OCI-LY3 (cell line): ENCODE results near the gene SMARCA4.

Experiments used
- H2AFZ ChIP-seq: fragments of 200-600, 300-600 bp; shearing (Covaris generic); 2 replicates; pipeline ENCODE4 v1.6.0; 2014; ENCODE audit warnings: antibody characterized with exemption, low read depth, low read length
- H3K27ac ChIP-seq: fragments of 200-600, 300-600 bp; sonication (generic); 2 replicates; pipeline ENCODE4 v1.5.1; 2014; ENCODE audit warnings: mild to moderate bottlenecking, low read length, moderate library complexity, mixed read lengths
- H3K27me3 ChIP-seq: fragments of 200-600, 300-600 bp; sonication (generic); 2 replicates; pipeline ENCODE4 v1.6.1; 2014; ENCODE audit warnings: low read depth, low read length, mixed read lengths
- H3K36me3 ChIP-seq: fragments of 200-600, 300-600 bp; sonication (generic); replicated peaks from 2 replicates; pipeline ENCODE3; 2014; ENCODE audit warnings: low read depth, low read length, mixed read lengths
- H3K4me1 ChIP-seq: fragments of 300-600, 200-600 bp; sonication (generic); 2 replicates; pipeline ENCODE4 v1.6.1; 2014; ENCODE audit warnings: low read length, mixed read lengths
- H3K4me2 ChIP-seq: fragments of 200-600, 300-600 bp; sonication (generic); 2 replicates; pipeline ENCODE4 v1.6.1; 2014; ENCODE audit warnings: low read length, mixed read lengths
- H3K4me3 ChIP-seq: fragments of 300-600, 200-600 bp; sonication (generic); 2 replicates; pipeline ENCODE4 v1.5.1; 2014; ENCODE audit warnings: antibody characterized with exemption, mild to moderate bottlenecking, low read length, moderate library complexity
- H3K79me2 ChIP-seq: fragments of 300-600, 200-600 bp; shearing (Covaris generic); 2 replicates; pipeline ENCODE4 v1.6.1; 2014; ENCODE audit warnings: mild to moderate bottlenecking, low read length, mixed read lengths
- H3K9ac ChIP-seq: fragments of 300-600, 200-600 bp; shearing (Covaris generic); 2 replicates; pipeline ENCODE4 v1.6.0; 2014; ENCODE audit warnings: mild to moderate bottlenecking, low read length, moderate library complexity
- H3K9me3 ChIP-seq: fragments of 200-600, 300-600 bp; shearing (Covaris generic); 2 replicates; pipeline ENCODE4 v1.6.1; 2014; ENCODE audit warnings: low read length, mixed read lengths; ENCODE audit not compliant: insufficient read depth
- H4K20me1 ChIP-seq: fragments of 200-600, 300-600 bp; sonication (generic); 2 replicates; pipeline ENCODE4 v1.6.1; 2016; ENCODE audit warnings: low read length, mixed read lengths; ENCODE audit not compliant: insufficient read depth
- EZH2phosphoT487 ChIP-seq: fragments of 200-600 bp; shearing (Covaris generic); IDR thresholded peaks from 2 replicates; pipeline ENCODE4 v1.6.1; 2018; ENCODE audit warnings: antibody characterized with exemption, mixed run types, low read depth
- TF ChIP-seq, protein P1 (sequence below): fragments of 200-600, 300-600 bp; sonication (generic); IDR thresholded peaks from 2 replicates; pipeline ENCODE4 v1.5.1; 2014; ENCODE audit warnings: antibody characterized with exemption, low read length, low read depth

Gene SMARCA4

GRCh38 chr19:11078893-11079292 lies 118.1 kb downstream of the SMARCA4 start:
- no peak overlapping the region for H3K27ac ChIP-seq
- TF ChIP-seq EZH2phosphoT487 = no peak
- TF ChIP-seq, protein P1, sequence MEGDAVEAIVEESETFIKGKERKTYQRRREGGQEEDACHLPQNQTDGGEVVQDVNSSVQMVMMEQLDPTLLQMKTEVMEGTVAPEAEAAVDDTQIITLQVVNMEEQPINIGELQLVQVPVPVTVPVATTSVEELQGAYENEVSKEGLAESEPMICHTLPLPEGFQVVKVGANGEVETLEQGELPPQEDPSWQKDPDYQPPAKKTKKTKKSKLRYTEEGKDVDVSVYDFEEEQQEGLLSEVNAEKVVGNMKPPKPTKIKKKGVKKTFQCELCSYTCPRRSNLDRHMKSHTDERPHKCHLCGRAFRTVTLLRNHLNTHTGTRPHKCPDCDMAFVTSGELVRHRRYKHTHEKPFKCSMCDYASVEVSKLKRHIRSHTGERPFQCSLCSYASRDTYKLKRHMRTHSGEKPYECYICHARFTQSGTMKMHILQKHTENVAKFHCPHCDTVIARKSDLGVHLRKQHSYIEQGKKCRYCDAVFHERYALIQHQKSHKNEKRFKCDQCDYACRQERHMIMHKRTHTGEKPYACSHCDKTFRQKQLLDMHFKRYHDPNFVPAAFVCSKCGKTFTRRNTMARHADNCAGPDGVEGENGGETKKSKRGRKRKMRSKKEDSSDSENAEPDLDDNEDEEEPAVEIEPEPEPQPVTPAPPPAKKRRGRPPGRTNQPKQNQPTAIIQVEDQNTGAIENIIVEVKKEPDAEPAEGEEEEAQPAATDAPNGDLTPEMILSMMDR = no peak

GRCh38 chr19:11079999-11080398 lies 119.2 kb downstream of the SMARCA4 start:
- TF ChIP-seq, protein P1 = no peak
- no peak for TF ChIP-seq EZH2phosphoT487
- Histone ChIP-seq H3K36me3 (no peaks in the 10 kb centered on the region), H3K9ac (no peak overlapping the region), H3K4me3 (no peak overlapping the region), H3K4me1 (no peaks in the 10 kb centered on the region), H2AFZ (no peak overlapping the region), H3K27ac (no peak overlapping the region), H4K20me1 (peaks cover 5% of the 10 kb centered on the region; the same call in 1 of the 2 replicates), H3K9me3 (no peaks in the 10 kb centered on the region), H3K27me3 (peaks cover 23% of the 10 kb centered on the region), H3K79me2 (no peaks in the 10 kb centered on the region), H3K4me2 (no peak overlapping the region)

More at GRCh38 chr19:11078893-11079292, 118.1 kb downstream of the SMARCA4 start:
- H3K4me2 ChIP-seq = no peak overlapping the region
- no peaks in the 10 kb centered on the region for H3K36me3 ChIP-seq
- H4K20me1 ChIP-seq = peaks cover 5% of the 10 kb centered on the region; the same call in 1 of the 2 replicates
- H3K4me1 ChIP-seq = no peaks in the 10 kb centered on the region
- H3K27me3 ChIP-seq = peaks cover 19% of the 10 kb centered on the region
- H3K4me3 ChIP-seq = no peak overlapping the region
- no peaks in the 10 kb centered on the region for H3K79me2 ChIP-seq
- H2AFZ ChIP-seq = no peak overlapping the region
- no peaks in the 10 kb centered on the region for H3K9me3 ChIP-seq
- H3K9ac ChIP-seq = no peak overlapping the region

DNA sequence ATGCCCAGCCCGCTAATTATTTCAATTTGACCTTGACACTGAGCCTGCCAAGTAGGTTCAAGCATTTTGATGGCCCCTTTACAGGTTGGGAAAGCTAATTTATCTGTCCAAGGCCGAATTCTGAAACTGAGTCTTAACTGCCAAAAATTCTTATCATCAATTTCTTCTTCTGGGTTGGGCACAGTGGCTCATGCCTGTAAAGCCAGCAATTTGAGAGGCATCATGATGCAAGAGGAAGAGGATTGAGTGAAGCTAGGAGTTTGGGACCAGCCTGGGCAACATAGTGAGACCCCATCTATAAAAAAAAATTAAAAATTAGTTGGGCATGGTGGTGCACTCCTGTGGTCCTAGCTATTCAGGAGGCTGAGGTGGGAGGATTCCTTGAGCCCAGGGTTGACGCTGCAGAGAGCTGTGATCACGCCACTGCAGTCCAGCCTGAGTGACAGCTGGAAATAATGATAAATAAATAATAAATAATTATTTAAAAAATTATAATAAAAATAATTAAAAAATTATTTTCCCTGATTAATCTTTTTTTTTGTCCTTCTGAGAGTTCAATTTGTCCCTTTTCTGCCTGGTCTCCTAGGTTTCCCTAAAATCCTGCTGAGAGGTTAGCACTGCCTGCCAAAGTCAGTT lies 127.2 kb downstream of the SMARCA4 start:
- no peak overlapping the region for H3K4me3 ChIP-seq
- H2AFZ ChIP-seq = no peak overlapping the region
- H3K4me2 ChIP-seq = no peak overlapping the region

GRCh38 chr19:11088506-11089253 lies 127.8 kb downstream of the SMARCA4 start:
- Histone ChIP-seq H3K27me3 (peaks cover 58% of the 10 kb centered on the region), H2AFZ (no peak overlapping the region), H3K27ac (no peak overlapping the region), H3K4me1 (peaks cover 16% of the 10 kb centered on the region), H3K4me2 (no peak overlapping the region), H3K9me3 (peaks cover 2% of the 10 kb centered on the region; the same call in 1 of the 2 replicates), H3K36me3 (no peaks in the 10 kb centered on the region), H3K79me2 (no peaks in the 10 kb centered on the region), H4K20me1 (peaks cover 17% of the 10 kb centered on the region), H3K9ac (no peak overlapping the region), H3K4me3 (no peak overlapping the region)
- no peak for TF ChIP-seq EZH2phosphoT487
- TF ChIP-seq, protein P1 = no peak

More for the DNA sequence above, 127.2 kb downstream of the SMARCA4 start:
- Histone ChIP-seq H4K20me1 (peaks cover 17% of the 10 kb centered on the region), H3K36me3 (no peaks in the 10 kb centered on the region), H3K27ac (no peak overlapping the region), H3K27me3 (peaks cover 54% of the 10 kb centered on the region), H3K9ac (no peak overlapping the region), H3K9me3 (no peaks in the 10 kb centered on the region), H3K79me2 (no peaks in the 10 kb centered on the region), H3K4me1 (peaks cover 9% of the 10 kb centered on the region)
- TF ChIP-seq, protein P1 = no peak
- no peak for TF ChIP-seq EZH2phosphoT487
